ENCODE data around the gene NSMCE4A. TPM values are rescaled to one million over a fixed set of nuclear protein-coding genes. Genes with fewer than 3 reads are reported as not detected.
"Not testable (repeated sequence)": the region's sequence is repeated elsewhere in the genome, so short reads cannot be mapped to it uniquely, and the experiment has no call there.

NSMCE4A gene
- total RNA-seq, 1 donor from 2014 or later, result 42.4 TPM

- Mint-ChIP-seq H3K36me3 (ENCODE audit: unreplicated experiment) (no peaks in the 10 kb centered on the region), H3K27me3 (ENCODE audit: unreplicated experiment) (no peaks in the 10 kb centered on the region), H3K4me1 (ENCODE audit: low read depth, unreplicated experiment) (peaks cover 11% of the 10 kb centered on the region), H3K4me3 (ENCODE audit: unreplicated experiment) (no peak overlapping the region), H3K27ac (ENCODE audit: unreplicated experiment) (no peak overlapping the region), H3K9me3 (ENCODE audit: unreplicated experiment) (no peaks in the 10 kb centered on the region)
- TF ChIP-seq, protein P1, sequence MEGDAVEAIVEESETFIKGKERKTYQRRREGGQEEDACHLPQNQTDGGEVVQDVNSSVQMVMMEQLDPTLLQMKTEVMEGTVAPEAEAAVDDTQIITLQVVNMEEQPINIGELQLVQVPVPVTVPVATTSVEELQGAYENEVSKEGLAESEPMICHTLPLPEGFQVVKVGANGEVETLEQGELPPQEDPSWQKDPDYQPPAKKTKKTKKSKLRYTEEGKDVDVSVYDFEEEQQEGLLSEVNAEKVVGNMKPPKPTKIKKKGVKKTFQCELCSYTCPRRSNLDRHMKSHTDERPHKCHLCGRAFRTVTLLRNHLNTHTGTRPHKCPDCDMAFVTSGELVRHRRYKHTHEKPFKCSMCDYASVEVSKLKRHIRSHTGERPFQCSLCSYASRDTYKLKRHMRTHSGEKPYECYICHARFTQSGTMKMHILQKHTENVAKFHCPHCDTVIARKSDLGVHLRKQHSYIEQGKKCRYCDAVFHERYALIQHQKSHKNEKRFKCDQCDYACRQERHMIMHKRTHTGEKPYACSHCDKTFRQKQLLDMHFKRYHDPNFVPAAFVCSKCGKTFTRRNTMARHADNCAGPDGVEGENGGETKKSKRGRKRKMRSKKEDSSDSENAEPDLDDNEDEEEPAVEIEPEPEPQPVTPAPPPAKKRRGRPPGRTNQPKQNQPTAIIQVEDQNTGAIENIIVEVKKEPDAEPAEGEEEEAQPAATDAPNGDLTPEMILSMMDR (IDR thresholded peaks at IDR 0.05; ENCODE audit: partially characterized antibody, unreplicated experiment), result no peak
- DNase-seq, result no peak
These were observed 53.6 kb downstream of the NSMCE4A start for GRCh38 chr10:121921238-121921931.

DNA sequence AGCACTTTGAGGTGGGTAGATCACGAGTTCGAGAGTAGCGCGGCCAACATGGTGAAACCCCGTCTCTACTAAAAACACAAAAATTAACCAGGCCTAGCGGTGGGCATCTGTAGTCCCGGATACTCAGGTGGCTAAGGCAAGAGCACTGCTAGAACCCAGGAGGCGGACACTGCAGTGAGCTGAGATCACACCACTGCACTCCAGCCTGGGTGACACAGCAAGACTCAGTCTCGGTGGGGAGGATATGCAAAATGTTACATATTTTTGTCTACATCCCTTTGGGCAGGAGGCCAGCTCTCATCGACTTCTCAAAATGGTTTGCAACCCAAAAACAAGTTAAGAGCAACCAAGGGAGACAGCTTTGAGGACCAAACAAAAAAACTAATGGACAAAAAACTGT, 55.4 kb downstream of the NSMCE4A start:
- Mint-ChIP-seq H3K4me3 (ENCODE audit: unreplicated experiment) (no peak overlapping the region), H3K27ac (ENCODE audit: unreplicated experiment) (no peak overlapping the region), H3K36me3 (ENCODE audit: unreplicated experiment) (no peaks in the 10 kb centered on the region), H3K27me3 (ENCODE audit: unreplicated experiment) (no peaks in the 10 kb centered on the region), H3K4me1 (ENCODE audit: low read depth, unreplicated experiment) (peaks cover 8% of the 10 kb centered on the region), H3K9me3 (ENCODE audit: unreplicated experiment) (peaks cover 3% of the 10 kb centered on the region)
- TF ChIP-seq, protein P1 (IDR thresholded peaks at IDR 0.05; ENCODE audit: partially characterized antibody, unreplicated experiment), result no peak
- DNase-seq, result no peak

GRCh38 chr10:121918800-121919199, 56.2 kb downstream of the NSMCE4A start:
- not testable (repeated sequence) for H3K36me3 Mint-ChIP-seq (ENCODE audit: unreplicated experiment); H3K4me1 Mint-ChIP-seq (ENCODE audit: low read depth, unreplicated experiment); DNase-seq; H3K27me3 Mint-ChIP-seq (ENCODE audit: unreplicated experiment); H3K4me3 Mint-ChIP-seq (ENCODE audit: unreplicated experiment); H3K9me3 Mint-ChIP-seq (ENCODE audit: unreplicated experiment); H3K27ac Mint-ChIP-seq (ENCODE audit: unreplicated experiment)

GRCh38 chr10:121914661-121915060, 60.4 kb downstream of the NSMCE4A start:
- Mint-ChIP-seq H3K27me3 (ENCODE audit: unreplicated experiment) (no peaks in the 10 kb centered on the region), H3K4me1 (ENCODE audit: low read depth, unreplicated experiment) (no peaks in the 10 kb centered on the region), H3K4me3 (ENCODE audit: unreplicated experiment) (no peak overlapping the region), H3K27ac (ENCODE audit: unreplicated experiment) (no peak overlapping the region), H3K9me3 (ENCODE audit: unreplicated experiment) (peaks cover 3% of the 10 kb centered on the region), H3K36me3 (ENCODE audit: unreplicated experiment) (no peaks in the 10 kb centered on the region)
- TF ChIP-seq, protein P1 (IDR thresholded peaks at IDR 0.05; ENCODE audit: partially characterized antibody, unreplicated experiment), result no peak
- no peak for DNase-seq

DNA sequence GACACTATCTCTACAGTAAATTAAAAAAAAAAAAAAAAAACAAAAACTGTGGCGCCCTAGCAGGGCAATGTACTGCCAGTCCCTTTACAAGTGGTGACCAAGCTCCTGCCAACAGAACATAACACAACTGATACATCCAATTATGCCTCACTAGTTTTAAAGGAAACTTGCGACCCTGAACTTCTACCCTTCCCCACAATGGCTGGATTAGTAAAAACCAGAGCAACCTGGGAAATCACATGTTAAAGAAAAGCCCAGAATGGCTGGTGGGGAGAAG, 63.7 kb downstream of the NSMCE4A start:
- DNase-seq, result no peak
- peaks cover 3% of the 10 kb centered on the region for H3K9me3 Mint-ChIP-seq (ENCODE audit: unreplicated experiment)
- H3K27ac Mint-ChIP-seq (ENCODE audit: unreplicated experiment), result no peak overlapping the region
- no peaks in the 10 kb centered on the region for H3K27me3 Mint-ChIP-seq (ENCODE audit: unreplicated experiment)
- no peaks in the 10 kb centered on the region for H3K4me1 Mint-ChIP-seq (ENCODE audit: low read depth, unreplicated experiment)
- H3K36me3 Mint-ChIP-seq (ENCODE audit: unreplicated experiment), result no peaks in the 10 kb centered on the region
- no peak overlapping the region for H3K4me3 Mint-ChIP-seq (ENCODE audit: unreplicated experiment)
- TF ChIP-seq, protein P1 (IDR thresholded peaks at IDR 0.05; ENCODE audit: partially characterized antibody, unreplicated experiment), result no peak

All from glutamatergic neuron (in vitro differentiated cells).